A673 (cell line): ENCODE data around the gene TOR2A. TPM values are rescaled to one million over a fixed set of nuclear protein-coding genes. Genes with fewer than 3 reads are reported as not detected.

Source experiments
- BruUV-seq: library from RNA; stranded (reverse); fragments of 400-500 nt; replicated peaks from 2 replicates; lab custom pipeline; 2021; lab: Mats Ljungman, UMichigan
- CTCF ChIA-PET: fragments of 300-600 bp; sonication (Branson Sonifier 250); formaldehyde crosslinking; loops from one replicate; lab custom pipeline; 2022; ENCODE audit warnings: antibody characterized with exemption; lab: Charles Lee
- POLR2A ChIA-PET: fragments of 300-600 bp; sonication (Branson Sonifier 250); formaldehyde crosslinking; loops from one replicate; lab custom pipeline; 2022; ENCODE audit warnings: antibody characterized with exemption; ENCODE audit not compliant: low non-redundant PET; lab: Charles Lee
- DNase-seq: peaks from one replicate; pipeline ENCODE4 v3.0.0-alpha.2; 2015; ENCODE audit warnings: low spot score
- H3K27ac ChIP-seq: fragments of 200-600 bp; sonication (generic); 2 replicates; pipeline ENCODE4 v1.5.1; 2016; ENCODE audit warnings: mixed run types, low read depth, mild to moderate bottlenecking, mixed read lengths, antibody characterized with exemption, low read length; ENCODE audit not compliant: poor library complexity, severe bottlenecking
- H3K27me3 ChIP-seq: fragments of 200-600 bp; sonication (generic); replicated peaks from 2 replicates; pipeline ENCODE4 v1.6.1; 2017; ENCODE audit warnings: mixed run types, low read depth, mild to moderate bottlenecking, mixed read lengths, antibody characterized with exemption, low read length; ENCODE audit not compliant: insufficient read depth, poor library complexity
- H3K36me3 ChIP-seq: fragments of 200-600 bp; sonication (generic); 2 replicates; pipeline ENCODE4 v1.6.1; 2016; ENCODE audit warnings: mixed run types, mild to moderate bottlenecking, mixed read lengths, antibody characterized with exemption, low read length; ENCODE audit not compliant: insufficient read depth, poor library complexity, severe bottlenecking
- H3K4me1 ChIP-seq: fragments of 200-600 bp; sonication (generic); 2 replicates; pipeline ENCODE4 v1.6.1; 2017; ENCODE audit warnings: mixed run types, mild to moderate bottlenecking, mixed read lengths, antibody characterized with exemption, low read length; ENCODE audit not compliant: insufficient read depth, poor library complexity, severe bottlenecking
- H3K4me3 ChIP-seq: fragments of 200-600 bp; sonication (generic); 2 replicates; pipeline ENCODE4 v1.5.1; 2016; ENCODE audit warnings: low read depth, mixed run types, mild to moderate bottlenecking, mixed read lengths, low read length; ENCODE audit not compliant: poor library complexity, severe bottlenecking
- H3K9me3 ChIP-seq: fragments of 200-600 bp; sonication (generic); 2 replicates; pipeline ENCODE4 v1.6.1; 2016; ENCODE audit warnings: mixed run types, low read depth, mild to moderate bottlenecking, mixed read lengths, antibody characterized with exemption, low read length; ENCODE audit not compliant: poor library complexity, severe bottlenecking
- EZH2 ChIP-seq: fragments of 200-600 bp; sonication (generic); IDR thresholded peaks from 2 replicates; pipeline ENCODE4 v1.6.1; 2017; ENCODE audit warnings: borderline replicate concordance, low read depth, mild to moderate bottlenecking, mixed read lengths, antibody characterized with exemption, low read length; ENCODE audit not compliant: poor library complexity, severe bottlenecking
- intact Hi-C: fragments of 100-400 bp; cut with micrococcal nuclease; formaldehyde crosslinking; loops from one replicate; pipeline ENCODE4 v1.10.0; 2022; ENCODE audit not compliant: unreplicated experiment
- total RNA-seq: library from RNA; stranded (reverse); gene quantifications from 2 replicates; pipeline ENCODE4 v1.2.3, GENCODE V29; 2021
- TF ChIP-seq, protein P1 (sequence below): fragments of 300-800, 200-600 bp; sonication (generic); conservative IDR thresholded peaks from 2 replicates; pipeline ENCODE4 v1.5.1; 2017; ENCODE audit warnings: low read depth, mild to moderate bottlenecking, antibody characterized with exemption, low read length, moderate library complexity, mixed read lengths

TOR2A gene
- total RNA-seq, 1 experiment from 2014 or later: 9.2 TPM

- CTCF ChIA-PET: no interaction called here
- no peak overlapping the region for H3K4me3 ChIP-seq
- DNase-seq: no peak
- TF ChIP-seq EZH2: no peak
- H3K36me3 ChIP-seq: no peaks in the 10 kb centered on the region
- intact Hi-C loops: no loop called here
- H3K9me3 ChIP-seq: no peaks in the 10 kb centered on the region
- no peaks in the 10 kb centered on the region for H3K4me1 ChIP-seq
- H3K27me3 ChIP-seq: no peaks in the 10 kb centered on the region
- POLR2A ChIA-PET: no interaction called here
- H3K27ac ChIP-seq: no peak overlapping the region
- no TSS peak for BruUV-seq
Measured at GRCh38 chr9:127722055-127722745, 12.9 kb downstream of the TOR2A start.

- intact Hi-C loops: no loop called here
- ChIA-PET CTCF (no interaction called here), POLR2A (no interaction called here)
- no peaks in the 10 kb centered on the region for H3K4me1 ChIP-seq
- H3K4me3 ChIP-seq: no peak overlapping the region
- no peaks in the 10 kb centered on the region for H3K9me3 ChIP-seq
- no peaks in the 10 kb centered on the region for H3K36me3 ChIP-seq
- no peak for TF ChIP-seq EZH2
- TF ChIP-seq, protein P1, sequence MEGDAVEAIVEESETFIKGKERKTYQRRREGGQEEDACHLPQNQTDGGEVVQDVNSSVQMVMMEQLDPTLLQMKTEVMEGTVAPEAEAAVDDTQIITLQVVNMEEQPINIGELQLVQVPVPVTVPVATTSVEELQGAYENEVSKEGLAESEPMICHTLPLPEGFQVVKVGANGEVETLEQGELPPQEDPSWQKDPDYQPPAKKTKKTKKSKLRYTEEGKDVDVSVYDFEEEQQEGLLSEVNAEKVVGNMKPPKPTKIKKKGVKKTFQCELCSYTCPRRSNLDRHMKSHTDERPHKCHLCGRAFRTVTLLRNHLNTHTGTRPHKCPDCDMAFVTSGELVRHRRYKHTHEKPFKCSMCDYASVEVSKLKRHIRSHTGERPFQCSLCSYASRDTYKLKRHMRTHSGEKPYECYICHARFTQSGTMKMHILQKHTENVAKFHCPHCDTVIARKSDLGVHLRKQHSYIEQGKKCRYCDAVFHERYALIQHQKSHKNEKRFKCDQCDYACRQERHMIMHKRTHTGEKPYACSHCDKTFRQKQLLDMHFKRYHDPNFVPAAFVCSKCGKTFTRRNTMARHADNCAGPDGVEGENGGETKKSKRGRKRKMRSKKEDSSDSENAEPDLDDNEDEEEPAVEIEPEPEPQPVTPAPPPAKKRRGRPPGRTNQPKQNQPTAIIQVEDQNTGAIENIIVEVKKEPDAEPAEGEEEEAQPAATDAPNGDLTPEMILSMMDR: no peak
- no peak overlapping the region for H3K27ac ChIP-seq
- no peak for DNase-seq
- BruUV-seq: no TSS peak
- no peaks in the 10 kb centered on the region for H3K27me3 ChIP-seq
Measured at GRCh38 chr9:127721391-127721821, 13.7 kb downstream of the TOR2A start.

- Histone ChIP-seq H3K27me3 (no peaks in the 10 kb centered on the region), H3K4me3 (no peak overlapping the region), H3K36me3 (no peaks in the 10 kb centered on the region), H3K27ac (no peak overlapping the region), H3K4me1 (no peaks in the 10 kb centered on the region), H3K9me3 (no peaks in the 10 kb centered on the region)
- POLR2A ChIA-PET: no interaction called here
- BruUV-seq: no TSS peak
- no peak for DNase-seq
- no peak for TF ChIP-seq EZH2
- TF ChIP-seq, protein P1: no peak
- intact Hi-C loops: no loop called here
- CTCF ChIA-PET: no interaction called here
Measured at GRCh38 chr9:127720865-127721227, 14.2 kb downstream of the TOR2A start.
